K562 (cell line): ENCODE measurements around the gene CFAP410.

Source experiments
- EZH2 ChIP-seq: IDR thresholded peaks from 2 replicates; pipeline ENCODE4 v1.6.1; 2012; ENCODE audit warnings: low read depth, mild to moderate bottlenecking, inconsistent platforms, low read length, borderline replicate concordance
- FOXA3 ChIP-seq, 2 experiments: fragments of 450-650 bp in 1 of 2; sonication (generic) in 1 of 2; formaldehyde crosslinking; IDR thresholded peaks in 1 of 2; conservative IDR thresholded peaks in 1 of 2; 2 replicates each; pipeline versions ENCODE4 v1.4.0 to v1.8.0; 2020 to 2022; ENCODE audit warnings: mild to moderate bottlenecking in 2 of 2, missing genetic modification reagents in 1 of 2
- HES1 ChIP-seq: fragments of 450-650 bp; IDR thresholded peaks from 2 replicates; pipeline ENCODE4 v1.6.1; 2016; ENCODE audit warnings: low read depth, mild to moderate bottlenecking, moderate library complexity
- NCOA4 ChIP-seq: fragments of 450-650 bp; IDR thresholded peaks from 2 replicates; pipeline ENCODE4 v1.6.1; 2018; ENCODE audit warnings: mild to moderate bottlenecking; ENCODE audit not compliant: partially characterized antibody
- POLR2A ChIP-seq: fragments of 450-650 bp; conservative IDR thresholded peaks from 2 replicates; pipeline ENCODE4 v1.6.1; 2016
- RBM25 ChIP-seq: fragments of 200-400 bp; formaldehyde crosslinking; IDR thresholded peaks from 2 replicates; pipeline ENCODE4 v1.6.1; 2018; ENCODE audit warnings: low read length, low read depth, moderate library complexity; ENCODE audit not compliant: severe bottlenecking
- RNF219 ChIP-seq: fragments of 250-450 bp; sonication (Bioruptor Pico); IDR thresholded peaks from 2 replicates; pipeline ENCODE4 v1.5.0; 2022; ENCODE audit warnings: mild to moderate bottlenecking
- SPI1 ChIP-seq: IDR thresholded peaks from 2 replicates; pipeline ENCODE4 v1.6.1; 2011; ENCODE audit warnings: low read depth, low read length, control low read depth, borderline replicate concordance
- TAF1 ChIP-seq: IDR thresholded peaks from 2 replicates; pipeline ENCODE4 v1.6.1; 2011; ENCODE audit warnings: mild to moderate bottlenecking, low read length, moderate library complexity; ENCODE audit not compliant: insufficient read depth, control insufficient read depth, severe bottlenecking; ENCODE audit errors: extremely low read depth
- TEAD1 ChIP-seq, 2 experiments: fragments of 450-650 bp in 1 of 2; sonication (generic) in 1 of 2; formaldehyde crosslinking; IDR thresholded peaks; 2 replicates each; pipeline versions ENCODE4 v1.4.0 to v1.8.0; 2020 to 2022; ENCODE audit warnings: mild to moderate bottlenecking in 2 of 2, missing genetic modification reagents in 1 of 2
- ZNF444 ChIP-seq: fragments of 250-450 bp; sonication (Bioruptor Pico); IDR thresholded peaks from 2 replicates; pipeline ENCODE4 v1.4.0; 2020; ENCODE audit warnings: mild to moderate bottlenecking, moderate library complexity

- TF ChIP-seq FOXA3 (CRISPR knock-in tag; conservative IDR thresholded peaks at IDR 0.05 in 1 of 2, IDR thresholded peaks at IDR 0.05 in 1 of 2) (no peak), TEAD1 (CRISPR knock-in tag; IDR thresholded peaks at IDR 0.05) (no peak), RBM25 (no peak), POLR2A (no peak), ZNF444 (CRISPR knock-in tag) (no peak), RNF219 (CRISPR knock-in tag) (no peak), SPI1 (no peak), NCOA4 (no peak), EZH2 (no peak), TAF1 (no peak), HES1 (no peak)
Observed at GRCh38 chr21:44313451-44313850, 25.7 kb downstream of the CFAP410 start.
